Nasal cavity respiratory epithelium epithelial cell of viscerocranial mucosa (primary cell): ENCODE data around the gene MCEMP1. TPM values are rescaled to one million over a fixed set of nuclear protein-coding genes. Genes with fewer than 3 reads are reported as not detected.

ENCODE experiments used
- total RNA-seq: library from RNA; depleted of rRNA; stranded (reverse); fragments of >200 nt; gene quantifications from 2 replicates; pipeline ENCODE4 v1.2.3, GENCODE V29; 2014

MCEMP1 gene
- total RNA-seq, result under 0.01 TPM in 1 of 2 replicates, not detected in the other

GRCh38 chr19:7676854-7677253 is at the start of gene MCEMP1:
TSS of gene MCEMP1 (plus strand) at chr19:7677090. CDS start at chr19:7677121, 31 bp downstream.

DNA sequence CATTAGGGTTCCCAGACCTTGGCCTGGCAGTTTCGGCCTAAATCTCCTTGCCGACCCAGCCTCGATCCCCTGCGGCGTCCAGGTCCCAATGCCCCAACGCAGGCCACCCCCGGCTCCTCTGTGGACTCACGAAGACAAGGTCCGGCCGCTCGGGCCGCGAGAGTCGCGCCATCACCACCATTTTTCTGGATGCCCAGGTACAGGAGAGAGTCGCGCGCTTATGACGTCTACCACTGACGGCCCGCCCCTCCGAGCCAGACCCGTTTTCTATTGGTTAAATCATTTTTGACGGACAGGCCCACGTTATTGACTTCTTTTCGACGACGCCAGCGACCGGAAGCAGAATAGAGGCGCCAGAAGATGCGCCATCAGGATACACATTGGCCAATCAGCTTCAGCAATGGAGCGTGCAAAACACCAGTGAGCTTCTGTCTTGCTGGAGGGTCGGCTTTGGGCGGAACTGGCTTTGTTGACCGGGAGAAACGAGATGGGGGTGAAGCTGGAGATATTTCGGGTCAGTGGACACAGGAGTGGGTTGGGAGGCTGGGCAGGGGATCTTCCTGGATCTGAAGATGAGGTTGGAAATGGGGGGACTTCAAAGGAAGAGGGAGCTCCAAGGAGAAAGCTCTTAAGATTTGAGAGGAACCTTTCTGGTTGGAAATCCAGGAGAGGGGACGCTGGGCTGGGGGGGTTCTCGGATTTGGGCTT is 47.4 kb upstream of the MCEMP1 start, which contains the start of the genes PET100 and XAB2:
TSS of gene PET100 (plus strand) at position 447 of the 708 bp plus-strand sequence. CDS start at position 488, 41 bp downstream.
TSS of gene XAB2 (minus strand) at position 199 of the 708 bp plus-strand sequence. CDS start at position 181, 18 bp downstream.

DNA sequence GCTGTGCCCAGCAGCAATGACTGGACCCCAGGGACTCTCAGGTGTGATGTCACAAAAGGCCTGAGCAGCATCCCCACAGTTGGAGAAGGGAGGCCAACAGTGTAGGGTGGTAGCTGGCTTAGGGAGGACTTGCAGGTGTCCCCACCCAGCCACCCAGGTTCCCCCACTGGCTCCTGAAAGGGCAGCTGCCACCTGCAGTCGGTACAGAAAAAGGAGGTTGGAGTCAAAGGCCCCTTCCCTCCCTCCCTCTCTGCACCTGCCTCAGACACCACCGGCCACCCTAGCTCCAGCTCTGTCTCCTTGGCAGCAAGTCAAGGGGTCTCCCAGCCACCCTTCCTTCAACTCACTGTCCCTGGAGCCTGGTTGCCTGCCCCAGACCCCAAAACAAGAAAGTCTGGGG is 43.2 kb upstream of the MCEMP1 start, which contains the start of gene PCP2:
TSS of gene PCP2 (minus strand) at position 22 of the 400 bp plus-strand sequence. CDS start 262 bp downstream, outside the sequence.

DNA sequence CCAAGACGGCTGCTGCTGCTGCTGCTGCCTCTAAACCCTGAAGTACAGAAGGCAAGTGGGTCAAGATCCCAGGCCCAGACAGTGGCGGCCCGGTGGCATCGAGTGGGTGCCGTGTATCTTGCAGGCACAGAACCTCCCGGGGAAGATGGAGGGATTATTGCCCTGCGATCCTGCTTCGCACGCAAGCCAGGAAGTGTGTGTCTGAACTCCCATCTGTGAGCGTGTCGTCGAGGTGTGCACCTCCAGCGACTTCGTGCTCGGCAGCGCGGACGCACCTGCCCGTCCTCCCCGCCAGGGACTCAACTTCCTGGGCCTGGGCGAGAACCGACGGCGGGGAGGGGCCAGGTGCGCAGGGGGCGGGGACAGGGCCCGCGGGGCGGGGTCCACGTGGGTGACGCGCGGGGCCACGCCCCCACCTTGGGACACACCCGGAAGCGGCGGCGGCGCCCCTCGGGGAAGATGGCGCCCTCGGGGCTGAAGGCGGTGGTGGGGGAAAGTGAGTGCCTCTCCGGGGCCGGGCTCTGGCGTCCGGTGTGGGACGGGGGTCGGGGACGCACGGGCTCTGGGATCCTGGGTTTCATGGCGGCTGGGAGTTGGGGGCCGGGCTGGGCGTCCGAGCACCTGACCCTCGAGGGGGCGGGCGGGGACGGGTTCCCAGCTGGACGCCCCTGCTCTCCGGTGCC is 40.1 kb upstream of the MCEMP1 start, which contains the start of gene STXBP2:
TSS of gene STXBP2 (plus strand) at position 420 of the 683 bp plus-strand sequence. CDS start at position 460, 40 bp downstream.

GRCh38 chr19:7668842-7669241 is 8.0 kb upstream of the MCEMP1 start, which contains the start of gene RETN:
TSS of gene RETN (plus strand) at chr19:7669049. CDS start at chr19:7669327, 278 bp downstream.

DNA sequence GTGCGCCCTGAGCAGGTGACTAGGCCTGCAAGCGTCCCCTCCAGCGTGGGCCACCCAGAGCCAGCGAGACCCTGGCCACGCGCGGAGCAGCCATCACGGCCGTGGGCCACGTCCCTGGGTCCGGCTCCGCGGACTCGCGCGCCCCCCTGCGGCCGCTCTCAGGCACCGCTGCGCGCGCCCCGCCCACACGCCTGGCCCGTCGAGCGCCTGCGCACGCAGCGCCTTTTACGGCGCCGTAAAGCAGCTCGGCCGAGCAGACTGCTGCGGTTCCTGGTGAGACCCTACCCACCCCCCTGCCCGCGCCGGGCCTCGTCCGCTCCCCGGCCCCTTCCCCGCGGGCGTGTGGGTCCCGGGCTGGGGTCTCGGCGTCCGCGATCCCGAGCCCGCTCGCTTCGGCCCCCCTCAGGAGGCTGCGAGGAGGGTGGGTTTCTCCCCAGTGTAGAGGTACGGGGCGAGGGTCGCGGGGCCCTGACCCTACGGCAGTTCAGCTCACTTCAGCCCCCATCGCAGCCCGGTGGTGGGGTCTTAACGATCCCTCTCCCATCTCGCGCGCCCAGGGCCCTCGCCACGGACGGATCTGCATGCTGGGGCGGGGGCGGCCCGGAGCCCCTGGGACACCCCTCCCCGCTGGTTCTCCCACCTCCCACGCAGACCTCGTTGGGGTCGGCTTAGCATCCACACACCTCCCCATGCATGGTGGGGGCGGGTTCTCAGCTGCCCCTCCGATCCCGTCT is 3.9 kb downstream of the MCEMP1 start, which contains the start of gene TRAPPC5:
TSS of gene TRAPPC5 (plus strand) at position 228 of the 734 bp plus-strand sequence. CDS start 1,421 bp downstream, outside the sequence.

GRCh38 chr19:7701654-7702457 is 25.0 kb downstream of the MCEMP1 start, which contains the start of gene FCER2:
TSS of gene FCER2 (minus strand) at chr19:7702131. CDS start at chr19:7699760, 2,371 bp downstream.

Other genes starting within 250 kb of the MCEMP1 start
- gene PEX11G, start 188.1 kb upstream of the MCEMP1 start, total RNA-seq, result 1.6 and 3.1 TPM in 2 replicates
- 3.1 and 23.8 TPM in 2 replicates for gene ZNF358, start 161.0 kb upstream of the MCEMP1 start, total RNA-seq
- gene MCOLN1, start 154.5 kb upstream of the MCEMP1 start, total RNA-seq, result 2.4 and 6.5 TPM in 2 replicates
- gene PNPLA6, start 141.4 kb upstream of the MCEMP1 start, total RNA-seq, result 51.6 and 92.0 TPM in 2 replicates
- 4.4 and 11.6 TPM in 2 replicates for gene CAMSAP3, start 81.2 kb upstream of the MCEMP1 start, total RNA-seq
- 31.8 and 44.7 TPM in 2 replicates for gene XAB2, start 47.5 kb upstream of the MCEMP1 start, total RNA-seq
- gene PET100, start 47.3 kb upstream of the MCEMP1 start, total RNA-seq, result 5.6 and 7.9 TPM in 2 replicates
- gene PCP2, start 43.4 kb upstream of the MCEMP1 start, total RNA-seq, result not detected in 2 replicates
- gene STXBP2, start 40.0 kb upstream of the MCEMP1 start, total RNA-seq, result 49.9 and 113 TPM in 2 replicates
- not detected in 2 replicates for gene RETN, start 8.0 kb upstream of the MCEMP1 start, total RNA-seq
- 41.7 and 57.2 TPM in 2 replicates for gene TRAPPC5, start 3.7 kb downstream of the MCEMP1 start, total RNA-seq
- gene FCER2, start 25.0 kb downstream of the MCEMP1 start, total RNA-seq, result not detected in 2 replicates
- gene CLEC4G, start 55.0 kb downstream of the MCEMP1 start, total RNA-seq, result not detected in 2 replicates
- not detected in 2 replicates for gene CD209, start 70.4 kb downstream of the MCEMP1 start, total RNA-seq
- gene CLEC4M, start 86.2 kb downstream of the MCEMP1 start, total RNA-seq, result not detected in 2 replicates
- 19.8 and 25.5 TPM in 2 replicates for gene EVI5L, start 153.1 kb downstream of the MCEMP1 start, total RNA-seq
- under 0.01 TPM in 1 of 2 replicates, not detected in the other for gene PRR36, start 197.3 kb downstream of the MCEMP1 start, total RNA-seq
- gene LRRC8E, start 211.4 kb downstream of the MCEMP1 start, total RNA-seq, result 18.1 and 28.7 TPM in 2 replicates
- 15.4 and 20.9 TPM in 2 replicates for gene MAP2K7, start 226.8 kb downstream of the MCEMP1 start, total RNA-seq
- gene TGFBR3L, start 237.7 kb downstream of the MCEMP1 start, total RNA-seq, result 1.6 and 5.8 TPM in 2 replicates
- 13.3 and 13.9 TPM in 2 replicates for gene SNAPC2, start 243.2 kb downstream of the MCEMP1 start, total RNA-seq
- 1.0 and 1.6 TPM in 2 replicates for gene CTXN1, start 249.0 kb downstream of the MCEMP1 start, total RNA-seq